Cardiac fibroblast (primary cell): ENCODE data around the gene SNX19.

Experiments used
- DNase-seq, 2 donors: peaks; one replicate each; pipeline versions ENCODE4 v3.0.0 to v3.0.0-alpha.2; 2010; ENCODE audit warnings: low read depth in 2 of 2
- H3K4me3 ChIP-seq, 2 donors: replicated peaks in 1 of 2; 1 replicate in 1 of 2; 2 replicates in 1 of 2; pipeline ENCODE4 v1.5.1; 2011; ENCODE audit warnings: low read depth in 2 of 2, low read length in 2 of 2, mild to moderate bottlenecking in 2 of 2, moderate library complexity in 1 of 2
- TF ChIP-seq, protein P1 (sequence below): IDR thresholded peaks from one replicate; pipeline ENCODE4 v1.5.1; 2011; ENCODE audit warnings: low read depth, mild to moderate bottlenecking, low read length, inconsistent platforms

Gene SNX19

DNA sequence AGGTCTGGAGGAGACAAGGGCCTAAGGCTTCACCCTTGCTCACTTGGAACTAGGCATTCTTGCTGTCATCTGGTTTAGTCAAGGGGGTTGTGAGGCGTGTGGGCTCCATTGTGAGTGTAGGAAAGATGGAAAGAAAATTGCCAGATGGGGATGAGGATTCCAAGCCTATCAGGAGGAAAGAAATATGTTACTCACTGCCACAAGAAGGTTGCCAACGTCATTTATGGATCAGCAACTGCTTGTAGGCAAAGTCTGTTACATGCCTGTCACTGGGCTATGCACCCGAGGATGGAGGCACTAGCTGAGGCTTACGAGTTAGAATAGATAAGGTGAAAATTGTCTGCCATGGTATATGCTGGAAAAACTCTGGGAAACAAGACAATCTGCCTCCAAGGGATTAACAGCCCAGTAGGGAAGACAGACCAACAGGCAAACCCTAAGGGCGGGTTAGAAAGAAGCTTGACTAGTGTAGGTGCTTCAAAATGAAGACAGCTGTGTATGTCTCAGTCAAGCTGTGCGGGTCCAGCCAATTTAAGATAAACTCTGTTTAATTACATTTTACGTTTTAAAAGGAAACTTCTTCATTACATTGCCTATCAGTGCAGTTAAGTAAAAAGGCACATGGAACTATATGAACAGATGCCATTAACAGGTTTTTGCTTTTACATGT lies 47.4 kb downstream of the SNX19 start:
- DNase-seq: no peak
- TF ChIP-seq, protein P1, sequence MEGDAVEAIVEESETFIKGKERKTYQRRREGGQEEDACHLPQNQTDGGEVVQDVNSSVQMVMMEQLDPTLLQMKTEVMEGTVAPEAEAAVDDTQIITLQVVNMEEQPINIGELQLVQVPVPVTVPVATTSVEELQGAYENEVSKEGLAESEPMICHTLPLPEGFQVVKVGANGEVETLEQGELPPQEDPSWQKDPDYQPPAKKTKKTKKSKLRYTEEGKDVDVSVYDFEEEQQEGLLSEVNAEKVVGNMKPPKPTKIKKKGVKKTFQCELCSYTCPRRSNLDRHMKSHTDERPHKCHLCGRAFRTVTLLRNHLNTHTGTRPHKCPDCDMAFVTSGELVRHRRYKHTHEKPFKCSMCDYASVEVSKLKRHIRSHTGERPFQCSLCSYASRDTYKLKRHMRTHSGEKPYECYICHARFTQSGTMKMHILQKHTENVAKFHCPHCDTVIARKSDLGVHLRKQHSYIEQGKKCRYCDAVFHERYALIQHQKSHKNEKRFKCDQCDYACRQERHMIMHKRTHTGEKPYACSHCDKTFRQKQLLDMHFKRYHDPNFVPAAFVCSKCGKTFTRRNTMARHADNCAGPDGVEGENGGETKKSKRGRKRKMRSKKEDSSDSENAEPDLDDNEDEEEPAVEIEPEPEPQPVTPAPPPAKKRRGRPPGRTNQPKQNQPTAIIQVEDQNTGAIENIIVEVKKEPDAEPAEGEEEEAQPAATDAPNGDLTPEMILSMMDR: no peak
- no peak overlapping the region for H3K4me3 ChIP-seq

DNA sequence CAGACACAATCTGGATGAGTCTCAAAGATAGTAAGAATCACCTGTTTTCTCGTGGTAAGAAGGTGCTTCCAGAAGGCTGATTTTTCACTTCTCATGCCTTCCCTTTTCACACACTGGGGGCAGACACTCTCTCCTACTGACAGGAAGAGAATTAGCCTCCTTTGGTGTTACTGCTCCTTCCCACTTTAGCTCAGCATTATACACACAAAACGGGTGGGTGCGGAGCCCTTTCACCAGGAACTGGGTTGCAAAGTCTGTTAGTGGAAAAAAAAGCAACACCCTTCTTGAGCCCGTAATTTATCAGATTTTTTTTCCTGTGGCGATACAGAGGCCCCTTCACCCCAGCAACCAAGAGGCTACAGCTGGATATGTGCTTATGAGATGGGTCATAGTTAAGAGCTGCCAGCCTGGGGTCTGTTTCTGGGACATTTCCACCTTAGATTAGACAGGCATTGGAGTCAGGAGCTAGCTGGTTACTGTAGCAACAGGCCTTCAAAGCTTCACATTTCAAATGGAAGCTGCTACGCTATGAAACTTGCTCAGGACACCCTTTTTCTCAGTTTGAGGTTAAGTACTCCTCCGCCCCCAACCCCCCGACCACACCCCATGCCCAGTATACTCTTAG lies 48.1 kb downstream of the SNX19 start:
- TF ChIP-seq, protein P1: no peak
- H3K4me3 ChIP-seq: no peak overlapping the region
- DNase-seq: no peak

DNA sequence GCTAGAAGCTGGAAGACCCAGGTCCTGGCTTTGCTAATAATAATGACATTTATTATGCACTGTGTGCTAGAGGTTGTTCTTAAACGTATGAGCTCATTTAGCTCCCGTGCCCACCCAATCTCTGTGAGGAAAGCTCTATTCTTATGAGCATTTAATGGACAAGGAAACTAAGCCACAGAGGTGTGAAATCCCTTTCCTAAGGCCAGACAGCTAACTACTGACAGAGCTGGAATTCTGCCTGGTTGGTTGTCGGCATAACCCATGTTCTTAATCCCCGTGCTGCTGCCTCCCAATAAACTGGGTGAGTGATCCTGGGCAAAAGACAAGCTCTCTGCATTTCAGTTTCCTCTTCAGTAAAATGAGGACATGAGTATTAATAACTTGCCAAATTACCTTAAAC lies 49.4 kb downstream of the SNX19 start:
- no peak for DNase-seq
- no peak overlapping the region for H3K4me3 ChIP-seq
- TF ChIP-seq, protein P1: no peak

DNA sequence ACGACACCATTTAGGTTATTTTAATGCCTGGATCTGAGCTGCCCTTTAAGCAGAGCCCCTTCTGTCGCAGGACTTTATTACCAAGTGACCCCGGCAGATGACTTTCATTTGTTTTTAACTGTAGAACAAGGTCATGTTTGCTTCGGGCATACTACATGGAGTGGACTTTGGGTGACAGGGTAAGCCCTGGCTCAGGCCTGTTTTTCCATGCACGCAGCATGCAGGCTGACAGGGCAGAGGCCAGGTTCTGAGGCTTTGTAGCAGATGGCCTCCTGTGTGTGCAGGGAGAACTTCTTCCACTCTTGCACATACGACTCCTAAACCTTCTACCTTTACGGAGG lies 50.5 kb downstream of the SNX19 start:
- DNase-seq: no peak
- H3K4me3 ChIP-seq: no peak overlapping the region
- TF ChIP-seq, protein P1: no peak

DNA sequence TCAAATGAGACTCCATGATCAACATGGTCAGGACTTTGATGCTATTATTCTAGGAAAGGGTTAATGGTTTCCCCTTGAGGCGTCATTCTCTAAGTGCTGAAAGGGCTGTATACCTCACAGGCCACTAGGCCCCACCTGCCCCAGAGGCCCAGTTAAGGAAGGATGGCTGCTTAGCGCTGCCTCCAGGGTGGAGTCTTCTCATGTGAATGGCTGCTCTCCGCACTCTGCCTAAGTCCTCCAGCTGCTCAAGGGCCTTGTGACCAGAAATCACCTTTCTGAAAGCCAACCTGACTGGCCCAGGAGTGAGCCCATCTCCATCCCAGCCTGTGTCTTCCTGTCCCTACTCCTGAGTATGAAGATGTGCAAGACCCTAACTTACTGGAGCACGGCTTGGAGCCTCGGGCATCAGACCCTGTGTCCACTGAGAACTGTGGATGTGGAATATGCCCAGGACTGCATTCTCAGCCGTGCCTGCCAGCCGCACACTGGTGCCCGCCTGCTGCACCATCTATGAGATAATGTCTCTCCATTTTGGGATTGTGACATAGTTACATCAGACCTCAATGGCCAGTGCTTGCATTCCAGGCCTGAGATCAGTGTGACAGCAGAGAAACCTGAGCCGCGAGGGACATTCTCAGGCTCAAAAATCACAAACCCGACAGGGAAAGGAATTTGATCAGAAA lies 51.0 kb downstream of the SNX19 start:
- TF ChIP-seq, protein P1: no peak
- DNase-seq: no peak
- H3K4me3 ChIP-seq: no peak overlapping the region

DNA sequence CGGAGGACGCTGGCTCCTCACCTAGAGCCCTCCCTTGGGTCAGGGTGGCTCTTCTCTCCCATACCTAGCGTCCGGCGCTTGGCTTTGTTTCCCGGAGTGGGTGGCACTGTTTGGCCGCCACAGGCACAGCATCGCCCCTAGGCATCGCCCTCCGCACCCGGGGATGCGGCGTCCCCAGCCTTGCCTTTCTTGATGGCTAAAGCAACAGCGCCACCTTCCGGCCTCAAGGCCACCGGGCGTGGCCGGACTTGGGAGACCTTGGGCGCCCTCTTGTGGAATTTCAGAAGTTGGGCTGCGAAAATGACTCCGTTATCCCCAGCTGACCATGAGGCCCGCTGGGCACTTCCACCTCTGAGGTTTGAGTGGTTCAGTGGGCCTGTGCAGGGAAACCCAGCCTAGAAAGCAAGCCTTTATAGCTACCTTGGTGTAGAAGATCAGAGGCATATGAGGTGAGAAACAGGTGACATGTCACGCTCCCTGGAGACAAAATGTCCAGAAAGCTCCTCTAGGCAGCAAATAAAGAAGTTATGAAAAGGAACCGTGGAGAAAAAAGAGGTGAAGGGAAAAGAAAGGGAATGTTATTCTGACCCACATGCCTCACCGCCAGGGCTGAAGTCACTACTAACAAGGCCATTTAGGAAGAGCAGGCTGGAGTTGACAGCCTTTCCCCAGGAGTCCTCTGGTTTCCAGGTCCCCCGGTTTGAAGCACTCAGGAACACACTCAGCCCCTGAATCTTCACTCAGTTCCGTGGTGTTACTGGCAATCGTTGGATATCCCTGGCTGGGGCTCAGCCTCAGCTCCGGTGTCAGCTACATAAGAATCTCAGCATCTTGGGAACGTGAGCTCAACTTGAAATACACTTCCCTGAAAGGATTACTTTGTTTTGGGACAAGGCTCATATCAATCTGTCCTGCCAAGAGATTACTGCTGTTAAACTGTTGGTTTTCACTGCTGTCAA lies 54.1 kb downstream of the SNX19 start:
- TF ChIP-seq, protein P1: peak; percentile 100
- H3K4me3 ChIP-seq: no peak overlapping the region
- DNase-seq: peak; percentile 96
